WTC11 (cell line): ENCODE measurements around the gene SHANK3. TPM values are rescaled to one million over a fixed set of nuclear protein-coding genes. Genes with fewer than 3 reads are reported as not detected.
A peak's percentile ranks its signal among the peaks of the same experiment; 100 is the strongest.

Experiments used
- ELF4 ChIP-seq: sonication (generic); formaldehyde crosslinking; IDR thresholded peaks from 2 replicates; pipeline ENCODE4 v1.8.1; 2022; ENCODE audit warnings: low read depth, mild to moderate bottlenecking, moderate library complexity, missing genetic modification reagents
- GRHL2 ChIP-seq: fragments of 250-450 bp; sonication (Bioruptor Pico); IDR thresholded peaks from 2 replicates; pipeline ENCODE4 v1.8.0; 2022; ENCODE audit warnings: mild to moderate bottlenecking, moderate library complexity; ENCODE audit not compliant: insufficient replicate concordance, severe bottlenecking
- JAZF1 ChIP-seq: fragments of 250-450 bp; sonication (Bioruptor Pico); IDR thresholded peaks from 2 replicates; pipeline ENCODE4 v1.9.0; 2021; ENCODE audit warnings: moderate library complexity, mild to moderate bottlenecking, inconsistent platforms
- KAT7 ChIP-seq: sonication (generic); formaldehyde crosslinking; IDR thresholded peaks from 2 replicates; pipeline ENCODE4 v1.8.1; 2023; ENCODE audit warnings: missing genetic modification reagents, mild to moderate bottlenecking, borderline replicate concordance
- MLX ChIP-seq: sonication (generic); formaldehyde crosslinking; IDR thresholded peaks from 2 replicates; pipeline ENCODE4 v1.8.1; 2023; ENCODE audit warnings: mild to moderate bottlenecking, missing genetic modification reagents, moderate library complexity
- MYBL2 ChIP-seq: sonication (generic); formaldehyde crosslinking; IDR thresholded peaks from 2 replicates; pipeline ENCODE4 v1.8.1; 2023; ENCODE audit warnings: mild to moderate bottlenecking, moderate library complexity, missing genetic modification reagents
- NFE2L1 ChIP-seq: sonication (generic); formaldehyde crosslinking; IDR thresholded peaks from 2 replicates; pipeline ENCODE4 v1.8.1; 2023; ENCODE audit warnings: missing genetic modification reagents
- OVOL2 ChIP-seq: fragments of 250-450 bp; sonication (Bioruptor Pico); IDR thresholded peaks from 2 replicates; pipeline ENCODE4 v1.9.0; 2021; ENCODE audit warnings: mild to moderate bottlenecking, borderline replicate concordance
- SP1 ChIP-seq: sonication (generic); formaldehyde crosslinking; conservative IDR thresholded peaks from 2 replicates; pipeline ENCODE4 v1.8.1; 2022; ENCODE audit warnings: missing genetic modification reagents
- STAT6 ChIP-seq: sonication (generic); formaldehyde crosslinking; conservative IDR thresholded peaks from 2 replicates; pipeline ENCODE4 v1.8.1; 2023; ENCODE audit warnings: mild to moderate bottlenecking, low read depth, missing genetic modification reagents, moderate library complexity
- TEAD1 ChIP-seq: sonication (generic); formaldehyde crosslinking; IDR thresholded peaks from 2 replicates; pipeline ENCODE4 v1.8.0; 2022; ENCODE audit warnings: mild to moderate bottlenecking, missing genetic modification reagents
- ZNF232 ChIP-seq: sonication (generic); formaldehyde crosslinking; IDR thresholded peaks from 2 replicates; pipeline ENCODE4 v1.8.0; 2022; ENCODE audit warnings: mild to moderate bottlenecking, missing genetic modification reagents
- ZNF317 ChIP-seq: sonication (generic); formaldehyde crosslinking; IDR thresholded peaks from 2 replicates; pipeline ENCODE4 v1.8.1; 2023; ENCODE audit warnings: low read depth, mild to moderate bottlenecking, moderate library complexity, missing genetic modification reagents, borderline replicate concordance
- total RNA-seq: library from RNA; stranded (reverse); gene quantifications from 3 replicates; pipeline ENCODE4 v1.2.3, GENCODE V29; 2021
- TF ChIP-seq, protein P1 (sequence below): sonication (generic); formaldehyde crosslinking; IDR thresholded peaks from 2 replicates; pipeline ENCODE4 v1.8.1; 2022; ENCODE audit warnings: low read depth, mild to moderate bottlenecking, moderate library complexity, missing genetic modification reagents, borderline replicate concordance
- TF ChIP-seq, protein P2 (sequence below): sonication (generic); formaldehyde crosslinking; IDR thresholded peaks from 2 replicates; pipeline ENCODE4 v1.8.1; 2023; ENCODE audit warnings: mild to moderate bottlenecking, missing genetic modification reagents, moderate library complexity
- TF ChIP-seq, protein P3 (sequence below): fragments of 250-450 bp; sonication (Bioruptor Pico); IDR thresholded peaks from 2 replicates; pipeline ENCODE4 v1.9.0; 2021; ENCODE audit warnings: mild to moderate bottlenecking, borderline replicate concordance
- TF ChIP-seq, protein P4 (sequence below): fragments of 250-450 bp; sonication (Bioruptor Pico); IDR thresholded peaks from 2 replicates; pipeline ENCODE4 v1.9.0; 2021; ENCODE audit warnings: mild to moderate bottlenecking
- TF ChIP-seq, protein P5 (sequence below): sonication (generic); formaldehyde crosslinking; IDR thresholded peaks from 2 replicates; pipeline ENCODE4 v1.8.1; 2022; ENCODE audit warnings: mild to moderate bottlenecking, missing genetic modification reagents, moderate library complexity, borderline replicate concordance
- TF ChIP-seq, protein P6 (sequence below): sonication (generic); formaldehyde crosslinking; IDR thresholded peaks from 2 replicates; pipeline ENCODE4 v1.8.0; 2023; ENCODE audit warnings: missing genetic modification reagents
- TF ChIP-seq, protein P7 (sequence below): sonication (generic); formaldehyde crosslinking; IDR thresholded peaks from 2 replicates; pipeline ENCODE4 v1.8.1; 2022; ENCODE audit warnings: low read depth, missing genetic modification reagents, borderline replicate concordance

Gene SHANK3
- total RNA-seq, 1 experiment from 2014 or later, result 9.6 TPM

DNA sequence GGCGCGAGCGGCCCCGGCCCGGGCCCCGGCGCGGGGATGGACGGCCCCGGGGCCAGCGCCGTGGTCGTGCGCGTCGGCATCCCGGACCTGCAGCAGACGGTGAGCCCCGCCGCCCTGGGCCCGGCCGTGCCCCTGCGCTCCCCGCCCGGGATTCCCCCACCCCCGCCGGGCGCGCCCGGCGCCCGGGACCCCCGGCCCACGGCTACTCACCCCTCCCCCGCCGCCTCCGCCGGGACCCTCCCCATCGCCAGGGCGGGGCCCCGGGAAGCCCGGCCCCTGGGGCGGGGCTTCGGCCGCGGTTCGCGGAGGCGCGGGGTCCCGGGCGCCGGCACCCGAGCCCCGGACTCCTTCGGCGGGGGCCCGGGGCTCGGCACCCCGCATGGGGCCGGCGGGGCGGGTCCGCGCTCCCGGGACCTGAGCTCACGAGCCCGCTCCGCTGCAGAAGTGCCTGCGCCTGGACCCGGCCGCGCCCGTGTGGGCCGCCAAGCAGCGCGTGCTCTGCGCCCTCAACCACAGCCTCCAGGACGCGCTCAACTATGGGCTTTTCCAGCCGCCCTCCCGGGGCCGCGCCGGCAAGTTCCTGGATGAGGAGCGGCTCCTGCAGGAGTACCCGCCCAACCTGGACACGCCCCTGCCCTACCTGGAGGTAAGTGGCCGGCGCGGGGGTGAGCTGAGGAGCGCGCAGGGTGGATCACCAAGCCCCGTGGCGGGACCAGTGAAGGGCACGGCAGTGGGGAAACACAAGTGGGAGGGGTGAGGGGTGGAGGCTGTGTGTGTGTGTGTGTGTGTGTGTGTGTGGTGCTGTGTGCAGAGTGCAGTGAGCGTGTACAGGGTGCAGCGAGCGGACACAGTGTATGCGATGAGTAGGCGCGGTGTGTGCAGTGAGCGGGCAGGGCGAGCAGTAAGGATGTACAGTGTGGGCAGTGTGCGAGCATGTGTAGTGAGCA is 2.3 kb downstream of the SHANK3 start (continued):
- TF ChIP-seq, protein P1, sequence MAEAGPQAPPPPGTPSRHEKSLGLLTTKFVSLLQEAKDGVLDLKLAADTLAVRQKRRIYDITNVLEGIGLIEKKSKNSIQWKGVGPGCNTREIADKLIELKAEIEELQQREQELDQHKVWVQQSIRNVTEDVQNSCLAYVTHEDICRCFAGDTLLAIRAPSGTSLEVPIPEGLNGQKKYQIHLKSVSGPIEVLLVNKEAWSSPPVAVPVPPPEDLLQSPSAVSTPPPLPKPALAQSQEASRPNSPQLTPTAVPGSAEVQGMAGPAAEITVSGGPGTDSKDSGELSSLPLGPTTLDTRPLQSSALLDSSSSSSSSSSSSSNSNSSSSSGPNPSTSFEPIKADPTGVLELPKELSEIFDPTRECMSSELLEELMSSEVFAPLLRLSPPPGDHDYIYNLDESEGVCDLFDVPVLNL (CRISPR knock-in tag), result no peak
- no peak for TF ChIP-seq STAT6 (CRISPR knock-in tag)
- TF ChIP-seq OVOL2 (CRISPR knock-in tag), result no peak
- TF ChIP-seq, protein P2, sequence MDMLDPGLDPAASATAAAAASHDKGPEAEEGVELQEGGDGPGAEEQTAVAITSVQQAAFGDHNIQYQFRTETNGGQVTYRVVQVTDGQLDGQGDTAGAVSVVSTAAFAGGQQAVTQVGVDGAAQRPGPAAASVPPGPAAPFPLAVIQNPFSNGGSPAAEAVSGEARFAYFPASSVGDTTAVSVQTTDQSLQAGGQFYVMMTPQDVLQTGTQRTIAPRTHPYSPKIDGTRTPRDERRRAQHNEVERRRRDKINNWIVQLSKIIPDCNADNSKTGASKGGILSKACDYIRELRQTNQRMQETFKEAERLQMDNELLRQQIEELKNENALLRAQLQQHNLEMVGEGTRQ (CRISPR knock-in tag), result no peak
- TF ChIP-seq NFE2L1 (CRISPR knock-in tag), result no peak
- TF ChIP-seq, protein P3, sequence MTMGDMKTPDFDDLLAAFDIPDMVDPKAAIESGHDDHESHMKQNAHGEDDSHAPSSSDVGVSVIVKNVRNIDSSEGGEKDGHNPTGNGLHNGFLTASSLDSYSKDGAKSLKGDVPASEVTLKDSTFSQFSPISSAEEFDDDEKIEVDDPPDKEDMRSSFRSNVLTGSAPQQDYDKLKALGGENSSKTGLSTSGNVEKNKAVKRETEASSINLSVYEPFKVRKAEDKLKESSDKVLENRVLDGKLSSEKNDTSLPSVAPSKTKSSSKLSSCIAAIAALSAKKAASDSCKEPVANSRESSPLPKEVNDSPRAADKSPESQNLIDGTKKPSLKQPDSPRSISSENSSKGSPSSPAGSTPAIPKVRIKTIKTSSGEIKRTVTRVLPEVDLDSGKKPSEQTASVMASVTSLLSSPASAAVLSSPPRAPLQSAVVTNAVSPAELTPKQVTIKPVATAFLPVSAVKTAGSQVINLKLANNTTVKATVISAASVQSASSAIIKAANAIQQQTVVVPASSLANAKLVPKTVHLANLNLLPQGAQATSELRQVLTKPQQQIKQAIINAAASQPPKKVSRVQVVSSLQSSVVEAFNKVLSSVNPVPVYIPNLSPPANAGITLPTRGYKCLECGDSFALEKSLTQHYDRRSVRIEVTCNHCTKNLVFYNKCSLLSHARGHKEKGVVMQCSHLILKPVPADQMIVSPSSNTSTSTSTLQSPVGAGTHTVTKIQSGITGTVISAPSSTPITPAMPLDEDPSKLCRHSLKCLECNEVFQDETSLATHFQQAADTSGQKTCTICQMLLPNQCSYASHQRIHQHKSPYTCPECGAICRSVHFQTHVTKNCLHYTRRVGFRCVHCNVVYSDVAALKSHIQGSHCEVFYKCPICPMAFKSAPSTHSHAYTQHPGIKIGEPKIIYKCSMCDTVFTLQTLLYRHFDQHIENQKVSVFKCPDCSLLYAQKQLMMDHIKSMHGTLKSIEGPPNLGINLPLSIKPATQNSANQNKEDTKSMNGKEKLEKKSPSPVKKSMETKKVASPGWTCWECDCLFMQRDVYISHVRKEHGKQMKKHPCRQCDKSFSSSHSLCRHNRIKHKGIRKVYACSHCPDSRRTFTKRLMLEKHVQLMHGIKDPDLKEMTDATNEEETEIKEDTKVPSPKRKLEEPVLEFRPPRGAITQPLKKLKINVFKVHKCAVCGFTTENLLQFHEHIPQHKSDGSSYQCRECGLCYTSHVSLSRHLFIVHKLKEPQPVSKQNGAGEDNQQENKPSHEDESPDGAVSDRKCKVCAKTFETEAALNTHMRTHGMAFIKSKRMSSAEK (CRISPR knock-in tag), result no peak
- no peak for TF ChIP-seq ZNF317
- peak; percentile 41 for TF ChIP-seq SP1 (CRISPR knock-in tag)
- 0 out of 2 replicates have a peak, but pooled peaks have one; percentile 37 for TF ChIP-seq TEAD1 (CRISPR knock-in tag)
- TF ChIP-seq, protein P4, sequence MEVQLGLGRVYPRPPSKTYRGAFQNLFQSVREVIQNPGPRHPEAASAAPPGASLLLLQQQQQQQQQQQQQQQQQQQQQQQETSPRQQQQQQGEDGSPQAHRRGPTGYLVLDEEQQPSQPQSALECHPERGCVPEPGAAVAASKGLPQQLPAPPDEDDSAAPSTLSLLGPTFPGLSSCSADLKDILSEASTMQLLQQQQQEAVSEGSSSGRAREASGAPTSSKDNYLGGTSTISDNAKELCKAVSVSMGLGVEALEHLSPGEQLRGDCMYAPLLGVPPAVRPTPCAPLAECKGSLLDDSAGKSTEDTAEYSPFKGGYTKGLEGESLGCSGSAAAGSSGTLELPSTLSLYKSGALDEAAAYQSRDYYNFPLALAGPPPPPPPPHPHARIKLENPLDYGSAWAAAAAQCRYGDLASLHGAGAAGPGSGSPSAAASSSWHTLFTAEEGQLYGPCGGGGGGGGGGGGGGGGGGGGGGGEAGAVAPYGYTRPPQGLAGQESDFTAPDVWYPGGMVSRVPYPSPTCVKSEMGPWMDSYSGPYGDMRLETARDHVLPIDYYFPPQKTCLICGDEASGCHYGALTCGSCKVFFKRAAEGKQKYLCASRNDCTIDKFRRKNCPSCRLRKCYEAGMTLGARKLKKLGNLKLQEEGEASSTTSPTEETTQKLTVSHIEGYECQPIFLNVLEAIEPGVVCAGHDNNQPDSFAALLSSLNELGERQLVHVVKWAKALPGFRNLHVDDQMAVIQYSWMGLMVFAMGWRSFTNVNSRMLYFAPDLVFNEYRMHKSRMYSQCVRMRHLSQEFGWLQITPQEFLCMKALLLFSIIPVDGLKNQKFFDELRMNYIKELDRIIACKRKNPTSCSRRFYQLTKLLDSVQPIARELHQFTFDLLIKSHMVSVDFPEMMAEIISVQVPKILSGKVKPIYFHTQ, result no peak
- TF ChIP-seq GRHL2, result no peak
- TF ChIP-seq, protein P5, sequence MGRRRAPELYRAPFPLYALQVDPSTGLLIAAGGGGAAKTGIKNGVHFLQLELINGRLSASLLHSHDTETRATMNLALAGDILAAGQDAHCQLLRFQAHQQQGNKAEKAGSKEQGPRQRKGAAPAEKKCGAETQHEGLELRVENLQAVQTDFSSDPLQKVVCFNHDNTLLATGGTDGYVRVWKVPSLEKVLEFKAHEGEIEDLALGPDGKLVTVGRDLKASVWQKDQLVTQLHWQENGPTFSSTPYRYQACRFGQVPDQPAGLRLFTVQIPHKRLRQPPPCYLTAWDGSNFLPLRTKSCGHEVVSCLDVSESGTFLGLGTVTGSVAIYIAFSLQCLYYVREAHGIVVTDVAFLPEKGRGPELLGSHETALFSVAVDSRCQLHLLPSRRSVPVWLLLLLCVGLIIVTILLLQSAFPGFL, result no peak
- no peak for TF ChIP-seq MYBL2 (CRISPR knock-in tag)
- no peak for TF ChIP-seq MLX (CRISPR knock-in tag)
- TF ChIP-seq KAT7 (CRISPR knock-in tag), result no peak
- no peak for TF ChIP-seq JAZF1 (CRISPR knock-in tag)
- TF ChIP-seq ZNF232 (CRISPR knock-in tag), result no peak
- TF ChIP-seq, protein P6, sequence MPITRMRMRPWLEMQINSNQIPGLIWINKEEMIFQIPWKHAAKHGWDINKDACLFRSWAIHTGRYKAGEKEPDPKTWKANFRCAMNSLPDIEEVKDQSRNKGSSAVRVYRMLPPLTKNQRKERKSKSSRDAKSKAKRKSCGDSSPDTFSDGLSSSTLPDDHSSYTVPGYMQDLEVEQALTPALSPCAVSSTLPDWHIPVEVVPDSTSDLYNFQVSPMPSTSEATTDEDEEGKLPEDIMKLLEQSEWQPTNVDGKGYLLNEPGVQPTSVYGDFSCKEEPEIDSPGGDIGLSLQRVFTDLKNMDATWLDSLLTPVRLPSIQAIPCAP (CRISPR knock-in tag), result no peak
- TF ChIP-seq ELF4 (CRISPR knock-in tag), result no peak
- TF ChIP-seq, protein P7, sequence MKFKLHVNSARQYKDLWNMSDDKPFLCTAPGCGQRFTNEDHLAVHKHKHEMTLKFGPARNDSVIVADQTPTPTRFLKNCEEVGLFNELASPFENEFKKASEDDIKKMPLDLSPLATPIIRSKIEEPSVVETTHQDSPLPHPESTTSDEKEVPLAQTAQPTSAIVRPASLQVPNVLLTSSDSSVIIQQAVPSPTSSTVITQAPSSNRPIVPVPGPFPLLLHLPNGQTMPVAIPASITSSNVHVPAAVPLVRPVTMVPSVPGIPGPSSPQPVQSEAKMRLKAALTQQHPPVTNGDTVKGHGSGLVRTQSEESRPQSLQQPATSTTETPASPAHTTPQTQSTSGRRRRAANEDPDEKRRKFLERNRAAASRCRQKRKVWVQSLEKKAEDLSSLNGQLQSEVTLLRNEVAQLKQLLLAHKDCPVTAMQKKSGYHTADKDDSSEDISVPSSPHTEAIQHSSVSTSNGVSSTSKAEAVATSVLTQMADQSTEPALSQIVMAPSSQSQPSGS (CRISPR knock-in tag), result no peak
